ENCODE measurements around the gene TFPI. TPM values are rescaled to one million over a fixed set of nuclear protein-coding genes. Genes with fewer than 3 reads are reported as not detected.
A peak's percentile ranks its signal among the peaks of the same experiment; 100 is the strongest.

The TFPI gene
- total RNA-seq, 1 experiment from 2014 or later, result 20.5 TPM

GRCh38 chr2:187461294-187462261 lies 92.7 kb downstream of the TFPI start:
- in situ Hi-C loops (cut with HindIII; ENCODE audit: low pct_unique_long_range_greater_than_20kb, low sequenced_read_pairs), result no loop called here
- DNase-seq (ENCODE audit: low read depth, low spot score), result no peak

- in situ Hi-C loops (cut with HindIII; ENCODE audit: low pct_unique_long_range_greater_than_20kb, low sequenced_read_pairs), result no loop called here
- DNase-seq (ENCODE audit: low read depth, low spot score), result no peak
Measured at GRCh38 chr2:187459256-187459655, 95.0 kb downstream of the TFPI start.

DNA sequence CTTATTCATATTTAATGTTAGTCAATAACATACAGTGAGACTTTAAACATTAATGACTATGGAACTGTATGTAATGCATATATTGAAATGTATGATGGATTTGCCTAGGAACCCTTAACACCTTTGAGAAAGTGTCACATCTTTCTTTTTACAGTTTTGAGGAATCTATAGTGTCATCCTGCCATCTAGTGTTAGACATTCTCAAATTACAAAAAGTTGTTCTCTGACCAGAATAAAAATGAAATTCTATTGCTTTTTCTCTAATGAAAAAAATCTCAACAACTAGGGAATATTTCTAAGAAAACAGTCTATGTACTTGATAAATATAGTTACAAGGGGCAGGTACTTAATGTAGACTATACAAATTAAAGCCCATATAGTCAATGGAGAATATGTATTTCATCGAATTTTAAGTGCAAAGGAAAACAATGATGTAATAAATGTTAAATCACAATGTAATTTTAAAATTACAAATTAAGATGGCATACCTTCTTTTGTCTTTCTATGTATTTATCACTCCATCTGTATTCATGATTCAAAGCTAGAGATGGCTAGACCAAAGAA lies 101.1 kb downstream of the TFPI start:
- in situ Hi-C loops (cut with HindIII; ENCODE audit: low pct_unique_long_range_greater_than_20kb, low sequenced_read_pairs), result no loop called here
- peak; percentile 55 for DNase-seq (ENCODE audit: low read depth, low spot score)

GRCh38 chr2:187451510-187451909 lies 102.7 kb downstream of the TFPI start:
- in situ Hi-C loops (cut with HindIII; ENCODE audit: low pct_unique_long_range_greater_than_20kb, low sequenced_read_pairs), result no loop called here

GRCh38 chr2:187447336-187447735 lies 106.9 kb downstream of the TFPI start:
- in situ Hi-C loops (cut with HindIII; ENCODE audit: low pct_unique_long_range_greater_than_20kb, low sequenced_read_pairs), result no loop called here
- no peak for DNase-seq (ENCODE audit: low read depth, low spot score)

More at GRCh38 chr2:187451510-187451909, 102.7 kb downstream of the TFPI start:
- no peak for DNase-seq (ENCODE audit: low read depth, low spot score)

DNA sequence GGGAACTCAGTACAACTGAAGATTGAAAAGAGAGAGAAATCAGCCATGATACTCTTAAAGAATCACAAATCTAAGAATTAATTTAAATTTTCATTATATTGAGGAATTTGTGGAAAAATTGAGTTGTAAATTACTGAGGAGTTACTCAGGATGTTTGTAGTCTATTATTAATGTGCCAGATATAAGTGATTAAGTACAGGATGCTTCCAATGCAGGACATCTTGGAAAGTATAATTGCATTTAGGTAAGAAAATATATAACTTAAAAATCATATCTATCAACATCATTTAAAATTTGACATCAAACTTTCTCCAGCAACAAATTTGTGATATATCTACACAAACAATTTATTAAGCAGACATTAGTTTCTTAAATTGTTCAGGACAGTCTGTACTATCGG lies 107.5 kb downstream of the TFPI start:
- in situ Hi-C loops (cut with HindIII; ENCODE audit: low pct_unique_long_range_greater_than_20kb, low sequenced_read_pairs), result no loop called here
- no peak for DNase-seq (ENCODE audit: low read depth, low spot score)

DNA sequence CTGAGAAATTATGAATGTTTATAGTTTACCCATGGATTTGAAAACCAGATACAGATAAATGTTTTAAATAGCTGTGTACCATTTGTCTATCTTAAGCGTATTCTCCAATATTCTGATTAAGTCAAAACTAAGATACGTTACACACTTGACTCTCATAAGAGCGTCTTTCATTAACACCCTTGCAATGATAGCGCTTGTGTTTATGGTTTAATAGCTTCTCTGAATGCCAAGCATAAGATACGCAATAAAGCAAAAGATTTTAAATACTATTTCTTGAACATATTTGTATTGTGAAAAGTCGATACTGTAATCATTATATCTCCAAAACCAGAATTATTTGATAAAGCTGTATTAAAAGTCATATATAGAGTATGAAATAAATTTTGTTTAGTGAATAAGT lies 109.2 kb downstream of the TFPI start:
- no peak for DNase-seq (ENCODE audit: low read depth, low spot score)
- in situ Hi-C loops (cut with HindIII; ENCODE audit: low pct_unique_long_range_greater_than_20kb, low sequenced_read_pairs), result no loop called here

- DNase-seq (ENCODE audit: low read depth, low spot score), result no peak
- in situ Hi-C loops (cut with HindIII; ENCODE audit: low pct_unique_long_range_greater_than_20kb, low sequenced_read_pairs), result no loop called here
Measured at GRCh38 chr2:187442778-187443177, 111.5 kb downstream of the TFPI start.

- in situ Hi-C loops (cut with HindIII; ENCODE audit: low pct_unique_long_range_greater_than_20kb, low sequenced_read_pairs), result no loop called here
- DNase-seq (ENCODE audit: low read depth, low spot score), result no peak
Measured at GRCh38 chr2:187442378-187442777, 111.9 kb downstream of the TFPI start.

DNA sequence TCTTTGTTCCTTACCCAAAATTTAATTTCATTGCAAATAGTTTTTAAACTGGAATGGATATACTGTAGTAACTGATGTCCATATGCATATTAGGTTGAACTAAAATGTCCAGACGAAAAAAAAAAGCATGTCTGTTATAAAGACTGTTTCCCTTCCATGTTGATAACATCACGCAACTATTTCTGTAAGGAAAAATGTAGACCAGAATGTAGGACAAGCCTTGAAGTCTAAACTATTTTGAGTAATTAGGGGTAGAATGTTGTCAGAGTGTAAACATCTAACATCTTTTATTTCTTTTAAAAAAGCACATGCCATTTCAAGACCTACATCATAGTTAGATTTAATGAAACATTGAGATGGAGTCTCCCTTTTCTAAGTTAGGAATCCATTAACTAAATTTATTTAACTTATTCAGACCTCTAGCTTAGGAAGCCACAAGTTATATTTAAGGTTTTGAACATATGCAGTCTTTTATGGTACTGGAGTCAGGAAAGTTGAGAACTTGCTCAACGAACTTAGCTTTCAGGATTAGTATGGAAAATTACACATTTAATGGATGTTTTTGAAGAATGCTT lies 114.0 kb downstream of the TFPI start:
- in situ Hi-C loops (cut with HindIII; ENCODE audit: low pct_unique_long_range_greater_than_20kb, low sequenced_read_pairs), result no loop called here

GRCh38 chr2:187438455-187438854 lies 115.8 kb downstream of the TFPI start:
- in situ Hi-C loops (cut with HindIII; ENCODE audit: low pct_unique_long_range_greater_than_20kb, low sequenced_read_pairs), result no loop called here
- no peak for DNase-seq (ENCODE audit: low read depth, low spot score)

More for the DNA sequence above, 114.0 kb downstream of the TFPI start:
- DNase-seq (ENCODE audit: low read depth, low spot score), result no peak

DNA sequence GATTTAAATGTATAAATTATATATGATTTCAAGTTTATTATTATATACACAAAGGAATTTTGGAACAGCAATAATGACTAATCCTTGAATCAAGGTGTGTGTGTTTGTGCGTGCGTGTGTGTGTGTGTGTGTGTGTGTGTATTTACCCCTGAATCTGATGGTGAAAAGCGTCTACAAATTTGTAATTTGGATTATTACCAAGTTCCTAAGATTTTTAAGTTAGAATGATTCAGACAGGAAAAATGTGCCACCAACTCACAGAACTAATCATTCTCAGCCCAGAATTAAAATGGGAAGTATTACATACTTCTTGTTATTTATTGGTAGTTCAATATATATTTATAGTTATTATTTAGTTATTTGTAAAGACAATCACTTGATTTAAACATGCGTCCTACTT lies 118.5 kb downstream of the TFPI start:
- no peak for DNase-seq (ENCODE audit: low read depth, low spot score)
- in situ Hi-C loops (cut with HindIII; ENCODE audit: low pct_unique_long_range_greater_than_20kb, low sequenced_read_pairs), result no loop called here

GRCh38 chr2:187435078-187435477 lies 119.2 kb downstream of the TFPI start:
- DNase-seq (ENCODE audit: low read depth, low spot score), result no peak
- in situ Hi-C loops (cut with HindIII; ENCODE audit: low pct_unique_long_range_greater_than_20kb, low sequenced_read_pairs), result no loop called here

DNA sequence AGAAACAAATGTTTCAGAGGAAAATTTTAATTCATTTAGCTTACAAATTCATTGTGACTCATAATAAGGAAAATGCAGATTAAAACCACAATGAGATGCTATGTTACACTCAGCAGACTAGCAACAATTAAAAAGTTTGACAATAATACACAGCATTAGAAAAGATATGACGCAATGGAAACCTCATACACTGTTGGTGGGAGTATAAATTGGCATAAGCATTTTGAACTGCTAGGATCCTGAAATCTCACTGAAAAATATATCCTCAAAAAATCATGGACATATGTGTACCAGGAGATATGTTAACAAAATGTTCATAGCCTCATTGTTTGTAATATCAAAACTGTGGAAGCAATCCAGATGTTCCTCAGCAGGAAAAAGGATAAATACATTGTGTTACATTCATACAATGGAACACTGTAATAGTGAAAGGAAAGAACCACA lies 119.9 kb downstream of the TFPI start:
- DNase-seq (ENCODE audit: low read depth, low spot score), result peak; percentile 4
- in situ Hi-C loops (cut with HindIII; ENCODE audit: low pct_unique_long_range_greater_than_20kb, low sequenced_read_pairs), result no loop called here

- no peak for DNase-seq (ENCODE audit: low read depth, low spot score)
- in situ Hi-C loops (cut with HindIII; ENCODE audit: low pct_unique_long_range_greater_than_20kb, low sequenced_read_pairs), result no loop called here
Measured at GRCh38 chr2:187431911-187432310, 122.3 kb downstream of the TFPI start.

DNA sequence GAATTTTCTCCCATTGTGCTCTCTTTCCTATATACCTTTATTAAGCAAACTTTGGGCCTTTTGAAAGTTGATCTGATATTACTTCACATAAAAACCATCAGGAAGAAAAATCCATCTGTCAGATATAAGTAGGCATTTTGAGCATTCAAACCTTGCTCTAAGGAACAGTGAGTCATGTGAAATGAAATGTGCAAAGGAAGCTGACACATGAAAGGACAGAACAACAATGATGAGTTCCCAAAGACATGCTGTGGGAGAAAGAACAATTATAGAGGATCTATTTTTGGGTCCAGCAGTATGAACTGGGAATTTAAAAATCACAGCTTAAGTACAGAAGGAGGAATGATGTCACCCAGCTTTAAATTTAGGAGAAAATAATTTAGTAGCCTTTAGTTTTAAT lies 124.2 kb downstream of the TFPI start:
- in situ Hi-C loops (cut with HindIII; ENCODE audit: low pct_unique_long_range_greater_than_20kb, low sequenced_read_pairs), result no loop called here
- DNase-seq (ENCODE audit: low read depth, low spot score), result no peak

- in situ Hi-C loops (cut with HindIII; ENCODE audit: low pct_unique_long_range_greater_than_20kb, low sequenced_read_pairs), result no loop called here
- DNase-seq (ENCODE audit: low read depth, low spot score), result no peak
Measured at GRCh38 chr2:187424146-187424545, 130.1 kb downstream of the TFPI start.

DNA sequence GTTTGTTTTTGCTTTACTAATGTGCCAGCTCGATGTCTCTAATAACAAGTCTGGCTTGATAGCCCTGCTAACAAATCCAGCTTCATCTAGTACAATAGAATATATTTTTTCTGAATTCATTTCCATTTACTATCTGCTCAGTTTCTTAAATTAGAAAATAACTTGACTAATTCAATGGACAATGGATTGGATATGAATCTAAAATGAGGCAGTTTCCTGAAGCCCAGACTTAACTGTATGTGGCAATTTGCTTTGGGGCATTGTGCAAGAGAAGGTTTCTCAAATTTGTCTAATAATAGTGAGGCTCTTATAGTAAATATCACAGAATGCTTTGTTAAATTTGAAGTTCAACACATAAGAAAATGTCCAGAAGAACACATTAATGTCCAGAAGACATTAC lies 132.0 kb downstream of the TFPI start:
- in situ Hi-C loops (cut with HindIII; ENCODE audit: low pct_unique_long_range_greater_than_20kb, low sequenced_read_pairs), result no loop called here
- DNase-seq (ENCODE audit: low read depth, low spot score), result no peak

DNA sequence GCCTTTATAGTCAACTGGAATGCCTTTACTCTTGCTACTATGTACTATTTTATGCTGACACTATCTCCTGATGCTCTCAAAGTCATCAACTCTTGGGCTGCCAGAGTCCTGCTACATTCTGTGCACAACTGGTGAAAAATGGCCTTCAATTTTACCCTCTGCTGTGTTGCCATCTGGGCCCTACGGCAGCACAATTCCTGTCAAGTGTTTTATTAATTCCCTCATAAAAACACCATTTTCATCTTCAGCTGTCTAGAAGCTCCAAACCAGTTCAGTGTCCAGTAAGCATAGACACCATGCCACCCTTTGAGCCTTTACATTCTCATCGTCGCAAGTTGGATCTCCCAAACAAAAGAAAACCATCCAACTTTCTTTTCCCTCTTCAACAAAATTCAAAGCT lies 132.7 kb downstream of the TFPI start:
- in situ Hi-C loops (cut with HindIII; ENCODE audit: low pct_unique_long_range_greater_than_20kb, low sequenced_read_pairs), result no loop called here
- no peak for DNase-seq (ENCODE audit: low read depth, low spot score)
